HG02870 (cell line): ENCODE results near the gene SLF2.

Source experiments
- ATAC-seq: cut with Tn5 transposase; IDR thresholded peaks from one replicate; pipeline ENCODE4 v1.9.1; 2021; ENCODE audit warnings: mild to moderate bottlenecking, moderate library complexity; ENCODE audit not compliant: unreplicated experiment

Gene SLF2, protein sequence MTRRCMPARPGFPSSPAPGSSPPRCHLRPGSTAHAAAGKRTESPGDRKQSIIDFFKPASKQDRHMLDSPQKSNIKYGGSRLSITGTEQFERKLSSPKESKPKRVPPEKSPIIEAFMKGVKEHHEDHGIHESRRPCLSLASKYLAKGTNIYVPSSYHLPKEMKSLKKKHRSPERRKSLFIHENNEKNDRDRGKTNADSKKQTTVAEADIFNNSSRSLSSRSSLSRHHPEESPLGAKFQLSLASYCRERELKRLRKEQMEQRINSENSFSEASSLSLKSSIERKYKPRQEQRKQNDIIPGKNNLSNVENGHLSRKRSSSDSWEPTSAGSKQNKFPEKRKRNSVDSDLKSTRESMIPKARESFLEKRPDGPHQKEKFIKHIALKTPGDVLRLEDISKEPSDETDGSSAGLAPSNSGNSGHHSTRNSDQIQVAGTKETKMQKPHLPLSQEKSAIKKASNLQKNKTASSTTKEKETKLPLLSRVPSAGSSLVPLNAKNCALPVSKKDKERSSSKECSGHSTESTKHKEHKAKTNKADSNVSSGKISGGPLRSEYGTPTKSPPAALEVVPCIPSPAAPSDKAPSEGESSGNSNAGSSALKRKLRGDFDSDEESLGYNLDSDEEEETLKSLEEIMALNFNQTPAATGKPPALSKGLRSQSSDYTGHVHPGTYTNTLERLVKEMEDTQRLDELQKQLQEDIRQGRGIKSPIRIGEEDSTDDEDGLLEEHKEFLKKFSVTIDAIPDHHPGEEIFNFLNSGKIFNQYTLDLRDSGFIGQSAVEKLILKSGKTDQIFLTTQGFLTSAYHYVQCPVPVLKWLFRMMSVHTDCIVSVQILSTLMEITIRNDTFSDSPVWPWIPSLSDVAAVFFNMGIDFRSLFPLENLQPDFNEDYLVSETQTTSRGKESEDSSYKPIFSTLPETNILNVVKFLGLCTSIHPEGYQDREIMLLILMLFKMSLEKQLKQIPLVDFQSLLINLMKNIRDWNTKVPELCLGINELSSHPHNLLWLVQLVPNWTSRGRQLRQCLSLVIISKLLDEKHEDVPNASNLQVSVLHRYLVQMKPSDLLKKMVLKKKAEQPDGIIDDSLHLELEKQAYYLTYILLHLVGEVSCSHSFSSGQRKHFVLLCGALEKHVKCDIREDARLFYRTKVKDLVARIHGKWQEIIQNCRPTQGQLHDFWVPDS

DNA sequence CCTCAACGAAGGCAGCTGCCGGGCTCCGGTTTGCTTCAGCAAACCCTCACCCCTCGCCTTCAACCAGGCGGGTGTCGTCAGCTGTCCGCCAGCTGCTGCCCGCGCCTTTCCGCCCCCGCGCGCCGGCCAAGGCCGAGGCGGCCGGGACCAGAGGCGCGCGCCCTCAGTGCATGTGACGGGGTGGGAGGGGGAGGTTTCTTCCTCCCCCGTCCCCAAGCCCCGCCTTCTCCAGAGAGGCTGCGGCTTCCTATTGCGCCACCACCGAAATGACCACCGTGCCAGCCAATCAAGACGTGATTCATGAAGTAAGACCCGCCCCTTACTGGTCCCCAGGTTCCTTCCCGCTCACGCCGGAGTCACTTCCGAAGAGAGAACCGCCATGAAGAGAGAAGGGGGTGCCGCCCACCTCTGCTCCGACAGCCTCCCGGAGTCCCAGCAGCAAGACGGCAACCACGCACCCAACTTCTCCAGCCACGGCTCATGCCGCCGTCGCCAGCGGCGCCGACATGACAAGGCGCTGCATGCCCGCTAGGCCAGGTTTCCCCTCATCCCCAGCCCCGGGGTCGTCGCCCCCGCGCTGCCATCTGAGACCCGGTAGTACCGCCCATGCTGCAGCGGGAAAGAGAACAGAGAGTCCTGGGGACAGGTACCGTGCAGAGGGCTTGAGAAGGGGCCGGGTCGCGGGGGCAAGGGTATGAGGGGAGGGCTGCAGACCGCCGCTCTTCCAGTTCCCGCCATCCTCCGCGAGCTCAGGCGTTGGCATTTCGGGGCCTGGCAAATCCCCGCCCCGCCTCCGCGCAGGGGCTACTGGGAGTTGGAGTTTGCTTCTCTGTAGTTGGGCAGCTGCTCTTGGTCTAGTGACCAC lies at the start of gene SLF2:
SLF2 (plus strand) TSS at position 359 of the 865 bp plus-strand sequence; CDS start at position 507, 148 bp downstream.
- ATAC-seq = peak; percentile 95

DNA sequence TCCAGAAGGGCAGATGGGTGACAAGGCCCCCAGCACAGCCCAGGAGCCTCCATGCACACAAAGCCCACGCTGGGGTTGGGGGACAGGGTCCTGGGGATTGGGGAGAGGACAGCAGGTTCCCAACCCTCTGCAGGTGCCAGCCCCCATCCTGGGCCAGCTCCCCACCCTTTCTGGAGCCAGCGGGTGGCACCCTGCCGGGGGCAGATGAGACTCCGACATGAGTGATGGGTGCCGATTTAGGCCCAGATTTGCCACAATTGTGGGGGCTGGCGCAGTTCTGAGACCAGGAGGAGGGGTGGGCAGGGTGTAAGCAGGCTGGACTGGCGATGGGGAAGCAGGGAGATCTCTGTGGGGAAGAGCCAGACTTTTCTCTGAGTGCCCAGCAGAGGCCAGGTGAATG lies 49.3 kb upstream of the SLF2 start:
- no peak for ATAC-seq

DNA sequence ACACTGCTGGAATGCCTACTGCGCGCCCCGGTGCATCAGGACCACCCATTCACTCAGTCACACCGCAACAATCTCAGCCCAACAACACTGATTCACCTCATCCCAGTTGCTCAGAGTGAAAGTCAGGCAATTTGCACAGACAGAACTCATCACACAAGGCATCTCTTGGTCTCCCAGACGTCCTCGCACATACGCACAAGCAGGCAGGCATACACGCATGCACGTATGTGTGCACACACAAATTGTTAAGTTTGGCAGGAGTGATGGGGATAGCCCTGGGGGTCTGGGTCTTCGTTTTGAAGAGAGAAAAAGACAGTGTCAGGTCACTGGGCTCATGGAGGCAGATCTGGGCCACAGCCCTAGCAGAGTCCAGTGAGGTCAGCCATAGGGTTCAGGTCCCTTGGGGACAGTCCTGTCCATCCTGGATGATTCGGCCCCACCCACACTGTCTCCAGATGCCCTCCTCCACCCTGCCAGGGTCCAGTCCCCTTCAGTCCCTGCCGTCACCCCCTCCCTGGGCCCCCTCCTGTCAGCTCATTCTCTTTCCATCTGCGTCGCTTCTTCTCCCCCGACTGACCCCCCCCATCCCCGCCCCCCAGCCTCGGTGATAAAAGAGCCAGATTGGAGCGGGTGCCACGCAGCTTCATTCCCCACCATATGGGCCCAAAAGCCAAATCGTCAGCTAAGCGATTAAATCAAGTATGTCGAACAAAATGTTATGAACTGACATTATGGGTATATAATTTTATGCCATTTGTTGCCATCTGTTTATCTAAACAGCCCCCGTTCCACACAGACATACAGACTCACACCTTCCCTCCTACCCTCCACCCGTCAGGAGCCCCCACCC lies 48.5 kb upstream of the SLF2 start:
- no peak for ATAC-seq

- ATAC-seq = no peak
These were observed 47.8 kb upstream of the SLF2 start for GRCh38 chr10:100864978-100865377.

DNA sequence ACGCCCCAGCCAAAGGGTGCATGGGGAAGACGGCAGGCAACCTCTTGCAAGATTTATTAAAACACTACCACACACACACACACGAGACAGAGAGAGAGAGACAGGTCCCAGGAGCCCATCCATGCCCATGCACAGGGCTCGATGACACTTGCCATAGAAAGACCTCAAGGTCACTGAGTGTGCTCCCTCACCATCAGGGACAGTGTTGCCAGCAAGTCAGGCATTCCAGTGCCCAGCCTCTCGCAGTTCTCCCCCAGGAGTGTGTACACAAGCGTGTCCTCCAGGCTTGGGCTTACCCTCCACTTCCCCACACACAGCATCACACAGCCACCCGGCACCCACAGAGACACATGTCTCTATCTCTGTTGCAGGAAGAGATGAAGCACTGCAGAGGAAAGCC lies 46.8 kb upstream of the SLF2 start:
- no peak for ATAC-seq

- no peak for ATAC-seq
These were observed 46.1 kb upstream of the SLF2 start for GRCh38 chr10:100866575-100867098.

- no peak for ATAC-seq
These were observed 45.4 kb upstream of the SLF2 start for GRCh38 chr10:100867261-100867963.

GRCh38 chr10:100868382-100868781 lies 44.4 kb upstream of the SLF2 start:
- ATAC-seq = no peak

GRCh38 chr10:100869399-100869798 lies 43.4 kb upstream of the SLF2 start:
- no peak for ATAC-seq

- no peak for ATAC-seq
These were observed 40.5 kb upstream of the SLF2 start for GRCh38 chr10:100872034-100872791.

DNA sequence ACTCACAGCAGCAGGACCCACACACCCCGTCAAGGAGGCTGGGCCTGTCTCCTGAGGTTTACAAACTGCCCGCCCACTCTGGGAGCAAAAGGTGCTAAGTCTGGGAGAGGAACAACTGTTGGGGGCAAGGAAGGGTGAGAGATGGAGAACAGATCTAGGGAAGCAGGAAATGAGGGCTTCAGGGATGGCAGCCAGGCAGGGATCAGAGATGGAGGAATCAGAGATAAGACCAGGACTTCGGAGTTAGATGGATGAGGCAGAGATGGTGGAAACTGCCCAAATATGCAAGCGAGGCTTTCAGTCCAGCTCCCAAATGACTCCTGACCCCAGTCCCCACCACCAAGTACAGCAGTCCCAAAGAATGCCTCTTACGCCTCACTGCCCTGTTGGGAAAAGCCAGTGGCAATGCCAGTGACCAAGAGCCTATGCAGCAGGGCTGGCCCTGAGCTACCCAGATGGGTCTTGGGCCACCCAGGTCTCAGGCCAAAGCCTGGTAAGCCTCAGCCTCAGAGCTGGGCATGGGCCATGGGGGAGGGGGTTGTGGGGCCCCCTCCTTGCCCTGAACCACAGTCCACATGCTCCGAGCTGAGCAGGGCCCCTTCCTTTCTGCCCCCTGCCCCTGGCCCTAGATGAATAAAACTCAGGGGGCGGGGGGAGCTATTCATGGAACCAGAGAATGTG lies 39.5 kb upstream of the SLF2 start:
- ATAC-seq = no peak

GRCh38 chr10:100873827-100874326 lies 38.9 kb upstream of the SLF2 start:
- ATAC-seq = no peak

GRCh38 chr10:100874702-100875483 lies 37.9 kb upstream of the SLF2 start:
- ATAC-seq = no peak

GRCh38 chr10:100875484-100876166 lies 37.1 kb upstream of the SLF2 start:
- no peak for ATAC-seq

DNA sequence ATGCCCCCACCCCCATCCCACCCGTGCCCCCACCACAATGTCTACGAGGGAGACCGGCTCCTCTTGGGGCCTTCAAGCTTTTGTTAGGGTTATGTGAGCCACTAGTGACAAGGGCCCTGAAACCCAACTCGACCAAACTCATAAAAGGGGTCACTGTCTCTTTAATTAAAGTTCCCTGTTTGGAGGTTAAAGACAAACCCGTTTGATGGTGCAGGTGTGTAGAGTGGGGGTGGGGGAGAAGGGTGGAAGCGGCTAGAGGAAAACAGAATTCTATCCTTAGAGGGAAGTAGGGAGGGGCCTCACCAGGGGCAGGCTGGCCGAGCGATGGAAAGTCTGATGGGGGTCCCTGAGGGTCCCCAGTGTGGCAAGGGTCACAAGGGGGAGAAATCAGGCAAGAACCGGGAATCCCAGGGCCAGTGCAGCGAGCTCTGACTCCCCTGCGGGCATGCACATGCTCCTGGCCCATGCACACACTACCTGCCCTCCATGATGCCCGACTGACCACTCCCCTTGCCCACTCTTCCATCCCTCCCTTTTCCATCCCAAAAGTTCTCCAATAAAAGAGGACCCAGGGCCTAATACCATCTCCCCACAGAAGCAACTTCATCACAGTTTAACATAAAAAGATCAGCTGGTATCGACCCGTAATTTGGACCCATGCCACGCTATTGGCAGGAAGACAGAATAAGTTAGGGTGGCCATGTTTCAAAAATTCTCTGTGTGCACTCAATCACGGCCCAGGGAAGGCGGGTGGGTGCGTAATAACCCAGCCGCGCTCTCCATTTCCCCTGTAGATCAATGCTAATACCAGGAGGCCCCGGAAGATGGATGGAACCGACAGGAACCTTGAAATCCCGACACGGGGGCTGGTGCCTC lies 35.9 kb upstream of the SLF2 start:
- no peak for ATAC-seq
